NAMALWA (cell line): Measurements from ENCODE around the gene CFAP221.

ENCODE experiments used
- DNase-seq: peaks from one replicate; pipeline ENCODE4 v3.0.0-alpha.2; 2015; ENCODE audit warnings: low spot score

Gene CFAP221

GRCh38 chr2:119536707-119537106 lies 7.5 kb upstream of the CFAP221 start:
- no peak for DNase-seq

GRCh38 chr2:119537792-119538191 lies 6.5 kb upstream of the CFAP221 start:
- no peak for DNase-seq

GRCh38 chr2:119541476-119541875 lies 2.8 kb upstream of the CFAP221 start:
- DNase-seq, result no peak

DNA sequence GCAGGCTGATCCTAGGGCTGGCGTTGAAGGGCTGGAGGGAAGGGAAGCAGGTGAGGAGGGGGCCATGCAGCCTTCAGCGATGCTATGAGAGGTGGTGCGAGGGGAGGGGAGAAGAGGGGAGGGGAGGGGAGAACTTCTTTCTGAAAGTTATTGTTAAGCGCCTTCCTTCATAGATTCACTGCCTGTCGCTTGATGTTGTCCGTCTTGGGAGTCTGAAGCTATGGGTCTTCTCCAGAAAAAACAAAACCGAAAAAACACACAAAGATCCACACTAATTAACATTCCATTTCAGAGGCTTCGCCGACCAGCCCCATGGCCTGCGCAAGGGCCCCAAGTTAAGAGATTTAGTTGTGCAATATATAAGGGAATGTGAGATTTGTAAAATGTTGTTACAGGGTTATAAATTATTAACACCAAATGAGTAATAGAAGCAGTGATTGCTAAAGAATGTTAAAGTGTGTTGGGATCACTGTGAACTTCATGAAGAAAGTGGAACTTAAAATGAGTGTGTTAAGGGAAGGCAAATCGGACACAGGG lies 758 bp downstream of the CFAP221 start:
- DNase-seq, result no peak

DNA sequence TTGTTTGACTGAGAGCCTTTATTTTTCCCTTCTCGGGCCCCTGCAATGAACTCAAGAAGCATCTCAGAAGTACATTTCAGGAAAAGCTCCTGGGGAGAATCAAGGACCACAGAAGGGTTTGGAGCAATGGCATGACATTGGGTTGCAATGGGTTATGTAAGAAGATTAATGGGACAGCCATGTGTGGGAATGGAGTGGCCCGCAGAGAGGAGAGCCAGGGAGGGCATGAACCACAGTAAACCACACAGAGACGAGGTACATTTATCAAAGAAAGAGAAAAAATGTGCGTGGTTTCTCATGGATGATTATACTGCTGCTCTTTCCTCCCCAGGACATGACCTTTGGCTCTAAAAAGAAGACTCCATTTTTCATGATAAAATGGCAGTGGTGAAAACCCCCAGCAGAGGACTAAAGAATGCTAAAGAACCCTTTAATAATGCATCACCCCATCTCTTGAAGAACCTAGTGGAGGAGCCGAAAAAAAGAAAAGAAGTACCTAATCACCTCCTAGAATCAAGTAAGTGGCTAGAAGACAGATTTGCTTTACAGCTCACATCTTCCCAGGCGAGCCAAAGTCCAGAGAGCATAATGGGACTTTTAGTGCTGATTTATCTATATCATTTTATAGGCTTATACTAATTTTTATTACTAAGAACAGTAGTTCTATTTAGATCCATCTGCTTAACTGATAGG lies 1.7 kb downstream of the CFAP221 start:
- no peak for DNase-seq

DNA sequence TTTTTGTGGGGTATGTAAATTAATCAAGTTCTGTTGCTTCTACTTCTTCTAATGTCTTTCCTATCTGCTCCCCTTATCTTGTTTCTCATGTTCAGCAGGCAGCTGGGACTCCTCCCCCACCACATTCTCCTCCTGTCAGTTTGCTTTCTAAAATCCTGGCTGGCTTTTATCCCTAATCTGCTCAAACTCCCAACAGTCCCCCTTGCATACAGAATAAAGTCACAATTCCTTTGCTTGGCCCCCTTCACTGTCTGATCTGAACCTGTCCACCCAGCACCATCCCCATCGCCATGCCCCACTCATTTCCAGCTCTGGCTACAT lies 2.2 kb downstream of the CFAP221 start:
- DNase-seq, result no peak

- DNase-seq, result no peak
Measured at GRCh38 chr2:119548516-119549120, 4.4 kb downstream of the CFAP221 start.

- DNase-seq, result no peak
Measured at GRCh38 chr2:119549241-119549640, 5.0 kb downstream of the CFAP221 start.

GRCh38 chr2:119550346-119550745 lies 6.1 kb downstream of the CFAP221 start:
- no peak for DNase-seq

GRCh38 chr2:119550856-119551255 lies 6.6 kb downstream of the CFAP221 start:
- DNase-seq, result no peak

DNA sequence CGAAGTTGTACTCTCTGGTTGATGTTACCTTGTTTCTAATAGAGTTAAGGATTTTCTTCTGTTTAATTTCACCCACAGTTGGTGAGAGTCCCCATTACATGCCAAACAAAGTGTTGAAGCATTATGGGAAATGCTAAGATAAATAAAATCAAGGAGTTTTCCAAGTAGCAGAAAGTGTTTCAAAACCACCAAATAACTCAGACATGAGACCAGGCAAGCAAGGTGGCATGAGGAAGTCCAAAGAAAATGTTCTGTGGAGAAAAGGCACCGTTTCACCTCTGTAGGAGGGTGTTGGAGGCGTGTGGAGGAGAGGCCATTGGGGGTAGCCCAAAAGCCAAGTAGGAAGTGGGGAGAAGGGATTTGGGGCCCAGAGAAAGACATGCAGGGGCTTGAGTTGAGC lies 8.7 kb downstream of the CFAP221 start:
- no peak for DNase-seq

DNA sequence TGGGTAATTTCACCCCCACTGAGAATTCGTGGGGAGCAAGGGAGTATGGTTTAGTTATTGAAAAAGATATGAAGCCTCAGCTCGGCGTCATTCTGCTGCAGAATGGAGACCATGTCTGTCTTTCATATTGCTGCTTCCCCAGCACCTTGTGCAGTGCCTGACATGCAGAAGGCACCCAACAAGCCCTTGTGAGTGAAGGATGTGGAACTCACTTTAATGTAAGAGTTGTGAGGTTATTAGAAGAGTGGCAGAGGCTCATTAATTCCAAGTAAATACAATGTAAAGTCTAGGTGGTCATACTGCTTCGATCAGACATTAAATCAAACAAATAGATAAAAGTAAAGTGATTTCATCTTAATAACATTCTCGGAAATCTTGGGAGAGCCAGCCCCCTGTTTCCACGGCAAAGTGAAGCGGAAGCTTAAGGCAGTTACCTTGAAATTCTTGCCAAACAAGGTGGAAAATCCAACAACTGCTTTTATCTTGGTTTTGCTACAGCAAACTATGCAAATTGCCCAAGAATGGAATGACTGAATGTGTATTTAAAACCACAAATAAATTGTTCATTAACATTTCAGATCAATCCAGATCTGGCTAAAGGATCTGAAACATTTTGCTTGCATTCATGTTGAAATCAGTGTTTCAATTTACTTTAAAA lies 9.6 kb downstream of the CFAP221 start:
- no peak for DNase-seq

DNA sequence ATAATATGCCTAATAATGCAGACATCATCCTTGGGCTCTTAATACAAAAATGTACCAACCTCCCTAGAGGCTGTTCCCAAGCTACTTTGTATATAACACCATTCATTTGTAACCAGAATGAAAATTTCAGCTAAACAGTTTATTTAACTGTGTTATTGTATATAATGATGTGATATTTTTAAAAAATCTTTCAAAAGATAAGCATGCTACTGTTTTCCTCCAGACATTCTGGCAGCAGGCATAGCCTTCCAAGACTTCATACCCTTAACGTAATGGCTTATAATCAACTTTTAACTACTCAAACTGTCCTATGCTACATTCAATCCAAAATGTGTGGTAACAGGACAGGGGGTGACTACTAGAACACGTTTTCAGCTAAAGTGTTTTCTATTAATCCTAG lies 21.2 kb downstream of the CFAP221 start:
- DNase-seq, result no peak

- DNase-seq, result no peak
Measured at GRCh38 chr2:119567292-119567691, 23.0 kb downstream of the CFAP221 start.

GRCh38 chr2:119574108-119574815 lies 30.0 kb downstream of the CFAP221 start:
- DNase-seq, result no peak

- no peak for DNase-seq
Measured at GRCh38 chr2:119574864-119575263, 30.6 kb downstream of the CFAP221 start.

DNA sequence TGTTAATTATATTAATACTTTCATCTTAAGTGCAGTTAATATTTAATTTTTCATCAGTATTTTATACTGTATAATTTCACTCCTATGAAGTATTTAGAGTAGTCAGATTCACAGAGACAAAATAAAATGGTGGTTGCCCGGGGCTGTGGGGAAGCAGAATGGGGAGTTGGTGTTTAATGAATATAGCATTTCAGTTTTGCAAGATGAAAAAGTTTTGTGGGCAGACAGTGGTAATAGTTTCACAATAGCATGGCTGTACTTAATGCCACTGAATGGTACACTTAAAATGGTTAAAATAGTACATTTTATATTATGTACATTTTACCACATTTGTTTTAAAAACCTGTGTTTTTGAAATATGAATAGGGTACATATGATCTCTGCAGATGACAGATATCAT lies 31.2 kb downstream of the CFAP221 start:
- DNase-seq, result no peak

DNA sequence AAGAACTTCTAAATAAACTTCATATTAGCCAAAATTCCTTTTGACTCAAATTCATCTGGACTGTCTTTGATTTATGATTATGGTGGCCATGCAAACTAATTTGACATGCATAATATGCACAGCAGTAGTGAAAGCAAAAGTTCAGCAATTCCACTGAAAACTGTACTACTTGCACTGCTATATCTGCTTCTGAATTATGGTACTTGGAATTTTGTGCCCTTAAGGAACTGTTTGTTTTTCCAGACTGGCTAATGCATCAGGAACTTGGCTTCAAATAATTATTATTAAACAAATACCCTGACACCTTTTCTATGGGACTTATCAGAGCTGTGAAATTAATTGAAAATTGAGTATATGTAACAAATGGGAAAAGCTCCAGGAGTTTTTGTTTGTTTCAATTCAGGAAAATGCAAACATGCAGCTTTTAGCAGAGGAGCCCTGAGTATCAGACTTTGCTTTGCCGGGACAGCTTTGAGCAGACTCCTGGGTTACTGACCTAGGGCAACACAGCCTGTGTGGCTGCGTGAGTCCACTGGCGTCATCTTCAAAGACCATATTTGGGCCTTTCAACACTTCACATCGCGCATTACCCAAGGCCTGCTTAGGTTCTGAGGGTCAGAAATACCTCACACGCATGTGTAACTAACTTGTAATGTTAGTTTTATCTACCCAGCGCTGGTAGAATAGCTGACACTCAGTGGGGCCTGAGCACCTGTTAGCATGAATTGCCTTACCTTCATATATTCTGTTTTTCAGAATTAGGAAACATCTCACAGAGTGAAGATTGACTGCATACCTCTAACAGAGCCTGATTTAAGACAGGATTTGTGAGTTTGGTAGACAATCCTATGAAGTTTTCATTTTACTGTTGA lies 35.4 kb downstream of the CFAP221 start:
- DNase-seq, result no peak

DNA sequence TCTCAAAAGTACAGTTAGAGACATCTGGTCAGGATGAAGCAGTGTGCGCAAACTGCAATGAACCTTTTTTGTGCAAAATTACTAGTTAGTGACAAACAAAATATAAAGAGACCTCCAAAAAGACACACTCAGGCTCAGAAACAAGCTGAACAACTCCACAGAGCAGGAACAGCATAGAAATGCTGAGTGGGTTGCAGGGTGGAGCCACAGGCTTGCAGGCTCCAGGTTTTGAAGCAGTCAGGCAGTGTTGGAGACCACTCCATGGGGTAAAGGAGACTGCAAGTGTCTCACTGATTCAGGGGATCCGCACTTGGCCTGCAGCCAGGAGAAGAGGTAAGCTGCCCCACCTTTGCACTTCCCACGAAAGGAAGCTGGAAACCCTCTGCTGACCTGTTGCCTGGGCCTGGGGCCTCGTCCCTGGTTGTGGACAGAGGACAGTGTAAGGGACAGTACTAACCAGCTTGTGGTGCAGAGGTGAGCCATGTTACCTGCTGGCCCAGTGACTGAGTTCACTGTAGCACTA lies 36.4 kb downstream of the CFAP221 start:
- DNase-seq, result no peak

- no peak for DNase-seq
Measured at GRCh38 chr2:119583291-119583690, 39.0 kb downstream of the CFAP221 start.

GRCh38 chr2:119584469-119584868 lies 40.2 kb downstream of the CFAP221 start:
- no peak for DNase-seq

- no peak for DNase-seq
Measured at GRCh38 chr2:119586085-119586484, 41.8 kb downstream of the CFAP221 start.
